VCaP (cell line): ENCODE data around the gene WNK2.

Source experiments
- H3K27ac ChIP-seq: fragments of 450-650 bp; 2 replicates; pipeline ENCODE4 v1.5.1; 2017
- CTCF ChIP-seq: fragments of 450-650 bp; conservative IDR thresholded peaks from 2 replicates; pipeline ENCODE4 v1.5.1; 2017; ENCODE audit warnings: mild to moderate bottlenecking, moderate library complexity

WNK2 gene

GRCh38 chr9:93154293-93154903, 29.5 kb upstream of the WNK2 start:
- peak; percentile 70 for TF ChIP-seq CTCF
- no peak overlapping the region for H3K27ac ChIP-seq

- TF ChIP-seq CTCF: no peak
- no peak overlapping the region for H3K27ac ChIP-seq
These were observed 28.0 kb upstream of the WNK2 start for GRCh38 chr9:93155716-93156474.

GRCh38 chr9:93156475-93157008, 27.4 kb upstream of the WNK2 start:
- no peak overlapping the region for H3K27ac ChIP-seq
- TF ChIP-seq CTCF: no peak

GRCh38 chr9:93159601-93160471, 24.1 kb upstream of the WNK2 start:
- H3K27ac ChIP-seq: no peak overlapping the region; the same call in 1 of the 2 replicates
- TF ChIP-seq CTCF: peak; percentile 99

- TF ChIP-seq CTCF: no peak
- no peak overlapping the region for H3K27ac ChIP-seq
These were observed 22.0 kb upstream of the WNK2 start for GRCh38 chr9:93161786-93162562.

- TF ChIP-seq CTCF: no peak
- no peak overlapping the region for H3K27ac ChIP-seq
These were observed 19.9 kb upstream of the WNK2 start for GRCh38 chr9:93164085-93164484.
